Breast epithelium (tissue), 3 donors: ENCODE results near the gene TUSC2.

Experiments used
- CTCF ChIP-seq, 3 donors: fragments of 450-650 bp; IDR thresholded peaks; one replicate each; pipeline ENCODE4 v1.5.1; 2016 to 2017; ENCODE audit warnings: antibody characterized with exemption in 3 of 3, mild to moderate bottlenecking in 3 of 3, moderate library complexity in 3 of 3
- POLR2A ChIP-seq: fragments of 450-650 bp; IDR thresholded peaks from one replicate; pipeline ENCODE4 v1.6.1; 2016; ENCODE audit warnings: antibody characterized with exemption, mild to moderate bottlenecking, moderate library complexity
- POLR2AphosphoS5 ChIP-seq, 3 donors: sonication (generic); formaldehyde crosslinking; IDR thresholded peaks; one replicate each; pipeline ENCODE4 v1.6.1; 2017; ENCODE audit warnings: antibody characterized with exemption in 3 of 3

GRCh38 chr3:50351323-50351697, 23.3 kb upstream of the TUSC2 start:
- TF ChIP-seq CTCF (IDR thresholded peaks at IDR 0.05) (no peak), POLR2AphosphoS5 (IDR thresholded peaks at IDR 0.05) (no peak), POLR2A (no peak)
